Fibroblast of the aortic adventitia (primary cell): ENCODE measurements around the gene RHAG. TPM values are rescaled to one million over a fixed set of nuclear protein-coding genes. Genes with fewer than 3 reads are reported as not detected.
"Not testable (repeated sequence)": the region's sequence is repeated elsewhere in the genome, so short reads cannot be mapped to it uniquely, and the experiment has no call there.

Source experiments
- DNase-seq: peaks from one replicate; pipeline ENCODE4 v3.0.0-alpha.2; 2010; ENCODE audit warnings: low read depth
- H3K4me3 ChIP-seq: 2 replicates; pipeline ENCODE4 v1.5.1; 2011; ENCODE audit warnings: low read depth, mild to moderate bottlenecking, control low read depth, low read length, moderate library complexity
- CTCF ChIP-seq: IDR thresholded peaks from 2 replicates; pipeline ENCODE4 v1.5.1; 2011; ENCODE audit warnings: mild to moderate bottlenecking, low read length, control low read depth, inconsistent platforms; ENCODE audit not compliant: insufficient read depth
- total RNA-seq: library from RNA; depleted of rRNA; stranded (reverse); fragments of >200 nt; gene quantifications from 2 replicates; pipeline ENCODE4 v1.2.3, GENCODE V29; 2012; ENCODE audit warnings: low replicate concordance

RHAG gene
- total RNA-seq, 1 donor: not detected

- H3K4me3 ChIP-seq: no peak overlapping the region
- DNase-seq: no peak
- no peak for TF ChIP-seq CTCF
These were observed 29.2 kb downstream of the RHAG start for GRCh38 chr6:49607391-49607982.

GRCh38 chr6:49606721-49607390 is 29.8 kb downstream of the RHAG start:
- peak; percentile 92 for DNase-seq
- TF ChIP-seq CTCF: peak; percentile 88
- H3K4me3 ChIP-seq: no peak overlapping the region

GRCh38 chr6:49604080-49604479 is 32.6 kb downstream of the RHAG start:
- H3K4me3 ChIP-seq, DNase-seq: not testable (repeated sequence)

- DNase-seq: not testable (repeated sequence)
These were observed 49.4 kb downstream of the RHAG start for GRCh38 chr6:49587262-49587661.

GRCh38 chr6:49582529-49582928 is 54.1 kb downstream of the RHAG start:
- no peak for TF ChIP-seq CTCF
- DNase-seq: no peak
- H3K4me3 ChIP-seq: no peak overlapping the region

More at GRCh38 chr6:49587262-49587661, 49.4 kb downstream of the RHAG start:
- H3K4me3 ChIP-seq: not testable (repeated sequence)

GRCh38 chr6:49579649-49580048 is 57.0 kb downstream of the RHAG start:
- no peak overlapping the region for H3K4me3 ChIP-seq
- no peak for TF ChIP-seq CTCF
- DNase-seq: no peak

- H3K4me3 ChIP-seq: no peak overlapping the region
- DNase-seq: no peak
These were observed 60.0 kb downstream of the RHAG start for GRCh38 chr6:49576618-49577017.

More at GRCh38 chr6:49576618-49577017, 60.0 kb downstream of the RHAG start:
- TF ChIP-seq CTCF: no peak
